ENCODE measurements around the gene CDK19.

The CDK19 gene

GRCh38 chr6:110672122-110672521 lies 143.1 kb downstream of the CDK19 start:
- TF ChIP-seq CTCF (conservative IDR thresholded peaks at IDR 0.05) = no peak
- TF ChIP-seq ZFX (IDR thresholded peaks at IDR 0.05) = no peak
- H3K27ac ChIP-seq = peak overlapping the region; percentile 99

DNA sequence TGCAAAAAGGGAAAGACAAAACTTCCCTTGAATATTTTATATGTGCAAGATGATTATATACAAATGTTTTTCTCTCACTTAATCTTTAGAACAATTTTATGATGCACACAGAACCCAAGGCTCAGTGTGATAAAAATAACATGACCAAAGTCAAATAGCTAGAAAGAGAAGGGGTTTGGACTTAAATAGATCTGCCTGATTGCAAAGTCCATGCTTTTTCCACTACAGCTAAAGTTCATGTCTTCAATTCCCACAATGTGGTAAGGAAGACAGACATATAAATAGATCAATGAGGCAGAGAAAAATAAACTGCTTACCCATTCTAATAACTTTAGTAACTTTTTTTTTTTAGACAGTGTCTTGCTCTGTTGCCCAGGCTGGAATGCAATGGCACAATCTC lies 143.8 kb downstream of the CDK19 start:
- H3K27ac ChIP-seq = peak overlapping the region; percentile 99
- TF ChIP-seq ZFX (IDR thresholded peaks at IDR 0.05) (no peak), CTCF (conservative IDR thresholded peaks at IDR 0.05) (no peak)

- no peak for TF ChIP-seq ZFX (IDR thresholded peaks at IDR 0.05)
- TF ChIP-seq CTCF (conservative IDR thresholded peaks at IDR 0.05) = no peak
Measured at GRCh38 chr6:110665600-110665999, 149.7 kb downstream of the CDK19 start.

GRCh38 chr6:110664933-110665332 lies 150.3 kb downstream of the CDK19 start:
- peak overlapping the region; percentile 96; the same call in 1 of the 2 replicates for H3K27ac ChIP-seq
- TF ChIP-seq ZFX (IDR thresholded peaks at IDR 0.05) (no peak), CTCF (conservative IDR thresholded peaks at IDR 0.05) (no peak)

More at GRCh38 chr6:110665600-110665999, 149.7 kb downstream of the CDK19 start:
- peak overlapping the region; percentile 96 for H3K27ac ChIP-seq

DNA sequence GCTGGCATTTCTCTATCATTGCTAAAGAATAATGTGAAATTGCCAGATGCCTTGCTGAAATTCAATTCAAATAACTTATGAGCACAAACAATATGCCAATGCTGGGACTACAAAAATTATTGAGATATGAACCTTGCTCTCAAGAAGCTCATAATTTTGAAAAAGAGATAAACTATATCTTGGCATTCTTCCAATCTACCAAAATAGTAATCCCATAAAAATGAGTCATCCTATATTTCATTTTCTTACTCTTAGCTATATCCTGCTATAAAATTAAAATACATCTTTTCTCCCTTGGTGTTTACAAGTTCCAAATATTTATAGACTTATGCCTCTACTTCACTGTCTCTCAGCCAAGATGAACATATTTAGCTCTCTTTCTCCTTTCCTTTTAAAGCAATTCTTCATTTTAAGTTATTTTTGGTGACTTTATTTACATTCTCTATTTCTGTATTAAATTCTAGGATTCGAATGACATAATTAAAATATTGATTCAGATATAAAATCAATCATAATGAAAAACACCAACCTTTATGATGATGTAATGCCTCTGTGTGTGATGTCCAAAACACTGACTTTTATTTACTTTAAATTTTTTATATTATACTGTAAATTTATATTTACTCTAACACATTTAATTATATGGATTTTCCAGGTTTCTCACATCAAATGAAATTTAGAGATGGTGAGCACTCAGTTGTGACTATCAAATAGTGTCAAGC lies 152.6 kb downstream of the CDK19 start:
- no peak for TF ChIP-seq ZFX (IDR thresholded peaks at IDR 0.05)
- no peak for TF ChIP-seq CTCF (conservative IDR thresholded peaks at IDR 0.05)
- peak overlapping the region; percentile 100 for H3K27ac ChIP-seq

- no peak for TF ChIP-seq ZFX (IDR thresholded peaks at IDR 0.05)
- TF ChIP-seq CTCF (conservative IDR thresholded peaks at IDR 0.05) = no peak
- peak overlapping the region; percentile 100 for H3K27ac ChIP-seq
Measured at GRCh38 chr6:110661414-110661813, 153.9 kb downstream of the CDK19 start.

DNA sequence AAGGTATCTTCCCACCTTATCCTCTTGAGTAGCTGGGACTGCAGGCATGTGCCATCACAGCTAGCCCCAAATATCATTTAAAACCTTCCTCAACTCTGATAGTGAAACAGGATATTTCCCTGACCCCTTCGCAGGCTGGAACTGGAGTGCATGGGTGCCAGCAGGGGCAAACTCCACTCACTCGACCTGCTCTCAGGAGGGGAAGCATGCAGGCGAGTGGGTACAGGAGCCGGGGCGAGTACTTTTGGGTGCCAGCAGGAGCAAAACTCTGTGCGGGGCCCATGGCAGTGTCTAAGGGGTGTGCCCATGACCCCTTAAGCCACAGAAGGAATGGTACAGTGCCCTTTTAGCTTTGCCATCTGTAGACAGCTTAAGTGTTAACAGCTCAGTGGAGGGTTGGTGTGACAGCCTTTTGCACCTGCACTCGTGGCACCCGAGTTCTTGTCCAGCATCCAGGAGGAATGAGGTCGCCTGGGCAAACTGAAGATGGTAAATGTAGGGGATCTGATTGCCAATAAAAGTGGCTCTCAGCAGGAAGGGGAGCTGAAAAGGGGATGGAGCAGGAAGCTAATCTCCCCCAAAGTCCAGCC lies 155.1 kb downstream of the CDK19 start:
- peak overlapping the region; percentile 100 for H3K27ac ChIP-seq
- no peak for TF ChIP-seq CTCF (conservative IDR thresholded peaks at IDR 0.05)
- no peak for TF ChIP-seq ZFX (IDR thresholded peaks at IDR 0.05)

All from C4-2B (cell line).